Activated CD4-positive, alpha-beta memory T cell treated with anti-CD3 and anti-CD28 coated beads, Interleukin-2, amount 10 ng/mL, durations not matched to agents 7 days and 5 days (primary cell): ENCODE results near the gene TSHZ3. TPM values are rescaled to one million over a fixed set of nuclear protein-coding genes. Genes with fewer than 3 reads are reported as not detected.

Source experiments
- CTCF ChIA-PET: fragments of 350-600 bp; sonication (Branson Sonifier 250); formaldehyde crosslinking; loops from one replicate; lab custom pipeline; 2021; ENCODE audit warnings: antibody characterized with exemption, inconsistent platforms; lab: Charles Lee
- POLR2A ChIA-PET: fragments of 350-600 bp; sonication (Branson Sonifier 250); formaldehyde crosslinking; loops from one replicate; lab custom pipeline; 2021; ENCODE audit warnings: antibody characterized with exemption; lab: Charles Lee
- DNase-seq: peaks from one replicate; pipeline ENCODE4 v3.0.0-alpha.2; 2020
- H3K27ac Mint-ChIP-seq: one replicate; pipeline ENCODE4 v1.8.0; 2021; ENCODE audit warnings: mild to moderate bottlenecking, mixed read lengths
- H3K27me3 Mint-ChIP-seq: one replicate; pipeline ENCODE4 v1.8.0; 2021; ENCODE audit warnings: mixed read lengths
- H3K36me3 Mint-ChIP-seq: one replicate; pipeline ENCODE4 v1.8.0; 2021; ENCODE audit warnings: low read depth, mixed read lengths
- H3K4me1 Mint-ChIP-seq: one replicate; pipeline ENCODE4 v1.8.0; 2021; ENCODE audit warnings: mixed read lengths
- H3K4me3 Mint-ChIP-seq: one replicate; pipeline ENCODE4 v1.8.0; 2021; ENCODE audit warnings: mild to moderate bottlenecking, mixed read lengths
- H3K9me3 Mint-ChIP-seq: one replicate; pipeline ENCODE4 v1.8.0; 2021; ENCODE audit warnings: mixed read lengths
- total RNA-seq, 2 experiments: library from RNA; stranded (reverse); gene quantifications; one replicate each; pipeline ENCODE4 v1.2.3, GENCODE V29; 2021

TSHZ3 gene
- total RNA-seq, 2 experiments from 2014 or later = 3.0 to 4.2 TPM

DNA sequence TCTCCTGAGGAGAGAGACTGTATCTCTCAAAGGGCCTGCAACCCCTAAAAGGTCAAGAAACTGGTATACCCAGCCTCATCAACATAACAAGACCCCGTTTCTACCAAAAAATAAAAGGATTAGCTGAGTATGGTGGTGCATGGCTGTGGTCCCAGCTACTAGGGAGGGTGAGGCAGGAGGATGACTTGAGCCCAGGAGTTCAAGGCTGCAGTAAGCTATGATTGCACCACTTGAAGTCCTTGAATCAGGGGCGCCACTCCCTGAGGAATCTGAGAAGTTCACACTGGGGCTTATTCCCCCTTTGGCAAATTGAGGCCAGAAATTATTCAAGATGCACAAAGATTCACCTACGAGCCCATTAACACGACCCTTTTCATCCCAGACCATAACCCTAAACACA is 83.0 kb downstream of the TSHZ3 start:
- H3K36me3 Mint-ChIP-seq = no peaks in the 10 kb centered on the region
- CTCF ChIA-PET = no interaction called here
- no peak for DNase-seq

DNA sequence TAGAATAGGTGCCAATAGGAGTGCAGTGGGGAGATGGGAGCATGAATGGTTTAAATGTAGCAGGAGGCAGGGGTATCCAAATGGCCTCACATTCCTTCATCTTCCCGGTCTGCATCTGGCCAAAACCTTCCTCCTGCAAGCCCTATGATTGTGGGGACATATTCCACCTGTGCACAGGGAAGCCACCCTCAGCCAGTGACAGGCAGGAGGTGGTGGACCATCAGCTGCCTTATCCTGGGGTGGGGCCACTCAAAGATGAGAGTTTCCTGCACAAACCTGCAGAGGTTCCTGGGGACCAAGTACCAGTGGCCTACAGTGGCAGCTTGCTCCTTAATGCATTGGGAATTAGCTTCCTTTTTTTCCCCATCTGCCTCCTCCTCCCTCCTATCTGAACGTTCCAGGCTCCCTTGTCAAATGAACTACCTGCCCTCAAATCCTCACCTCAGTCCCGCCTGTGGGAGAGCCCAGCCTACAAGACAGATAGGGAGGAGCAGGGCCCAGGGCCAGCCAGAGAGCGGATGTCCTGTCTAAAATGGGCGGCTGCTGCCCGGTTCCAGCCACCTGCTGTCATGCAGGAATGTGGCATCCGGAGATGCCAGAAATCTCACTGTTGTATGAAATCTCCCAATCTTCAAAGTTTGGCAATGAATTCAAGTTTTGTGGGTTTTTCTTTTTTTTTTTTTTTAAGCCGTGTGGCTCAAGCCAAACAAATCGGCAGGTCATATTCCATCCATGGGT is 85.0 kb downstream of the TSHZ3 start:
- CTCF ChIA-PET = no interaction called here

More for the DNA sequence above, 83.0 kb downstream of the TSHZ3 start:
- Mint-ChIP-seq H3K4me3 (no peak overlapping the region), H3K4me1 (peaks cover 2% of the 10 kb centered on the region), H3K9me3 (no peaks in the 10 kb centered on the region), H3K27me3 (peaks cover 3% of the 10 kb centered on the region), H3K27ac (no peak overlapping the region)
- POLR2A ChIA-PET = no interaction called here

DNA sequence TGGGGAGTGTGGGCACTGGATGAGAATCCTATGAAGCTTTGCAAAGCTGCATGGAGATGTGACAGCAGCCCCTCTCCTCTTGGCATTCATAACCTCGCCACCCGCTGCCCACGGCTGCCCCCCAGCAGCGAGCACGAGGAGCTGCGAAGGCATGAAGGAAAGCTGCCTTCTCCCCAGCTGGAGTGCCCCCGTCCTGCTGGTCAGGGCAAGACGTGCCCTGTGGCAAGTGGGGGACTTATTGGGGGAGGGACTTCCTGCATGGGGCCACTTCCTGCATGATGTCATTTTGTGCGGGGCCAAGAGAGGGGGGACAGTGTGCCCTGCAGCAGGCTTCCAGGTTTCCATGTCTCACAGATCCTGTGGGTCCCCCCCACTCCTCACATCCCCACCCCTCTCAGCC is 85.9 kb downstream of the TSHZ3 start:
- Mint-ChIP-seq H3K4me3 (no peak overlapping the region), H3K36me3 (no peaks in the 10 kb centered on the region), H3K27ac (no peak overlapping the region), H3K9me3 (no peaks in the 10 kb centered on the region), H3K4me1 (peaks cover 2% of the 10 kb centered on the region), H3K27me3 (peaks cover 5% of the 10 kb centered on the region)
- DNase-seq = no peak
- ChIA-PET CTCF (no interaction called here), POLR2A (no interaction called here)

More for the DNA sequence above, 85.0 kb downstream of the TSHZ3 start:
- POLR2A ChIA-PET = no interaction called here
- H3K9me3 Mint-ChIP-seq = no peaks in the 10 kb centered on the region
- H3K27ac Mint-ChIP-seq = no peak overlapping the region
- H3K27me3 Mint-ChIP-seq = peaks cover 3% of the 10 kb centered on the region
- no peaks in the 10 kb centered on the region for H3K36me3 Mint-ChIP-seq
- DNase-seq = no peak
- peaks cover 2% of the 10 kb centered on the region for H3K4me1 Mint-ChIP-seq
- no peak overlapping the region for H3K4me3 Mint-ChIP-seq

DNA sequence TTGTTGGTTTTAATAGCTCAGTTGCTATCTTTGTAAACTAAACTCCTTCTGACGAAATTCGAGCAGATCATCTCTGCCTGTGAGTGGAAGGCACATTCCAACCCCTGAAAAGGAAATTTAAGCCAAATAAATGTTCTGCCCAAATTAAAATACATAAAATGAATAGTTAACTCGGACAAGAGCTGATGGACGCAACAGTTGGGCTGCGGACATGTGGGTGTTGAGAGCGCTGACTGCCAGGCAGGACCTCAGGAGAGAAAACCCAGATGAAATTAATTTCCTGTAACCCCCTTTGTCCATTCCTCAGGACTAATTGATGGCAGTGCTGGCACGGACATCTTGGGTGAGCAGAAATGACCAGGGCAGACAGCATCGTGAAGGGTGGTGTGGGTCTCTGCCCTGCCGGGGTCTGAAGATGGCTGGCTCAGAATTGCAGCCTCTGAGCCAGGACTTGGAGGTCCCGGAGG is 86.5 kb downstream of the TSHZ3 start:
- Mint-ChIP-seq H3K4me1 (peaks cover 2% of the 10 kb centered on the region), H3K4me3 (no peak overlapping the region), H3K36me3 (no peaks in the 10 kb centered on the region), H3K9me3 (no peaks in the 10 kb centered on the region), H3K27ac (no peak overlapping the region), H3K27me3 (peaks cover 5% of the 10 kb centered on the region)
- POLR2A ChIA-PET = no interaction called here
- CTCF ChIA-PET = no interaction called here
- no peak for DNase-seq

DNA sequence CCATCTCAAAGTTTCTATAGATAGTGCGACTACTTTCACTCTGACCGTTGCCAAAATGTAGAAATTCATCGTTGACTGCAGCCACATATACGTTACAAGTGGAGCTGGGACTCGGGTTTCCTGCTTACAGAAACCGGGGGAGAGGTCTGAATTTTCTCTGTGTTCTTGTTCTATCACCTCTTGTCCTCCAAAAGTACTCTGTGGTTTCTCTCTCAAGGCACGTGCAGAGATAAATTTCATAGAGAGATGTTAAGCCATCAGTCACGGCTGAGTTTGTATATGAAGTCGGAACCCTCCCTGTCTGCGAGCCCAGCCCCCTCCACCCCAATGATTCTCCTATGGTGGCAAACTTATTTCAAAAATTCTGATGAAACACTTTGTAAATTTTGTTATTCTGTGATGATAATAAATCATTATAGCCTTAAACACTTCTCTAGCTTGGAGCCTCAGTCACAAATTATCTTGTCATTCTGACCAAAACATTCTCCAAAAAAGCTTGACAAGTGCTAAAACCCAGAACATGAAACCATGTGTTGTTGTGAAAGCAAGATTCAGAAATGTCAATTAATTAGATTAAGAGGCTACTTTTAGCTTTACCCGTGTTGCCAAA is 87.5 kb downstream of the TSHZ3 start:
- ChIA-PET POLR2A (no interaction called here), CTCF (no interaction called here)
- H3K9me3 Mint-ChIP-seq = no peaks in the 10 kb centered on the region
- no peak for DNase-seq
- peaks cover 2% of the 10 kb centered on the region for H3K4me1 Mint-ChIP-seq
- no peaks in the 10 kb centered on the region for H3K36me3 Mint-ChIP-seq
- H3K27me3 Mint-ChIP-seq = peaks cover 5% of the 10 kb centered on the region
- H3K27ac Mint-ChIP-seq = no peak overlapping the region
- no peak overlapping the region for H3K4me3 Mint-ChIP-seq

DNA sequence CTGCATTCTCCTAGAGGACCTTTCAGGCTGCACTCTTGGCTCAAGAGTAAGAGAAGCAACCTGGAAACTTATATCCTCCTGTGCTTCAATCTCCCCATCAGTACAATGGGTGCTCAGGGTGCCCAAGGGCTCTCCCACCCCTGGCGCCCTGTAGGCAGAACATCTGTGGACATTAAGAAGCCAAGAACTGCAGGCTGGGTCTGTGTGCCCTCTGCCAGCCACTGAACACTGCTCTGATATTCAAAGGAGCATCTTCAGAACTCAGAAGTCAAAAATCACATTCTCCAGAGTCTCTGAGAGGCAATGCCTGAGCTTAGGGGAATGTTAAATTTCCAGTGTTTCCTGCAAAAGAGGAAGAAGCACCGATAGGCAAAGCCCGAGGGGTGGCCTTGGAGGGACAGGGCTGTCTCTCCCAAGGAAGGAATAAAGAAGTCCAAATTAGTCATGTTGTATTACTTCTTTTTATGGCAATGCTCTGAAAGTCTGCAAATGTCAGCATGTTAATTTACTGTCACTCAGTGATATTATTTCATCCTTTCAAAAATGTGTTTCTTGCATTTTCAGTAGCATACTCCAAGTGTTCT is 88.1 kb downstream of the TSHZ3 start:
- no peaks in the 10 kb centered on the region for H3K9me3 Mint-ChIP-seq
- peaks cover 2% of the 10 kb centered on the region for H3K4me1 Mint-ChIP-seq
- peaks cover 5% of the 10 kb centered on the region for H3K27me3 Mint-ChIP-seq
- no peak overlapping the region for H3K27ac Mint-ChIP-seq
- ChIA-PET CTCF (no interaction called here), POLR2A (no interaction called here)
- no peak for DNase-seq
- H3K4me3 Mint-ChIP-seq = no peak overlapping the region
- H3K36me3 Mint-ChIP-seq = no peaks in the 10 kb centered on the region

DNA sequence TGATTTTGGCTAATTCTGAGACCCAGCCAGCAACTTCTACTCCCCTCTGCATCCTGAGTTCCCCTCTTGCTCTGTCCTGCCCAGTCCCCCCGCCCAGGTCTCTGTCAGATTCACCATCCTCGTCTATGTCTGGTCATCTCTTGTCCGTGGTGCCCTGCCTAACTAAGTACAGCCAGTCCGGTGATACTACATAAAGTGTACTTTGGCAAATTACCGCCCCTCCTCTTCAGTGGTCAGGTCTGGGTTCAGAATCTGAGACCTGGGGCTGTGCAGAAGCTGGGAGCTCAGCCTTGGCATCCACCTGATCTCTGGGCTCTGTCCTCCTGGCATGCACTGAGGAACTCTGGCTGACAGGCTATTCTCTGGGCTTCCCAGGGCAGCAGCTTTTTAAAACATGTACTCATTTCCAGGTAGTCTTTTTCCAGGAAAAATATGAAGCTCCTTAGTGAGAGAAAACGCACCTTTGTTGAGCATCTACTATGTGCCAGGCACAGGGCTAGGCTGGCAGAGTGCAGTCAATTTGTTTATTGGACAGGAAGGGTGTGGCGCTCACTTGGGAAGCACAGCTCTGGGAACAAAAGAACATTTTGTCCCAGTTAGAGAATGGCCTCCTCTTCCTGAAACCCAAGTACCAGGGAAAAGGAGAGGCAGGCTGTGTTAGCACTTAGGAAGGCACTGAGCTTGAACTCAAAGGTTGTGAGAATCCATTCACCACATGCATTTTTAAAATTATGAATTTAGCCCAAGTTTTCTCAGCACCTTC is 88.9 kb downstream of the TSHZ3 start:
- H3K4me3 Mint-ChIP-seq = no peak overlapping the region
- no peaks in the 10 kb centered on the region for H3K36me3 Mint-ChIP-seq
- POLR2A ChIA-PET = no interaction called here
- no peak overlapping the region for H3K27ac Mint-ChIP-seq
- DNase-seq = no peak
- H3K9me3 Mint-ChIP-seq = no peaks in the 10 kb centered on the region
- H3K4me1 Mint-ChIP-seq = peaks cover 2% of the 10 kb centered on the region
- peaks cover 5% of the 10 kb centered on the region for H3K27me3 Mint-ChIP-seq
- CTCF ChIA-PET = no interaction called here

DNA sequence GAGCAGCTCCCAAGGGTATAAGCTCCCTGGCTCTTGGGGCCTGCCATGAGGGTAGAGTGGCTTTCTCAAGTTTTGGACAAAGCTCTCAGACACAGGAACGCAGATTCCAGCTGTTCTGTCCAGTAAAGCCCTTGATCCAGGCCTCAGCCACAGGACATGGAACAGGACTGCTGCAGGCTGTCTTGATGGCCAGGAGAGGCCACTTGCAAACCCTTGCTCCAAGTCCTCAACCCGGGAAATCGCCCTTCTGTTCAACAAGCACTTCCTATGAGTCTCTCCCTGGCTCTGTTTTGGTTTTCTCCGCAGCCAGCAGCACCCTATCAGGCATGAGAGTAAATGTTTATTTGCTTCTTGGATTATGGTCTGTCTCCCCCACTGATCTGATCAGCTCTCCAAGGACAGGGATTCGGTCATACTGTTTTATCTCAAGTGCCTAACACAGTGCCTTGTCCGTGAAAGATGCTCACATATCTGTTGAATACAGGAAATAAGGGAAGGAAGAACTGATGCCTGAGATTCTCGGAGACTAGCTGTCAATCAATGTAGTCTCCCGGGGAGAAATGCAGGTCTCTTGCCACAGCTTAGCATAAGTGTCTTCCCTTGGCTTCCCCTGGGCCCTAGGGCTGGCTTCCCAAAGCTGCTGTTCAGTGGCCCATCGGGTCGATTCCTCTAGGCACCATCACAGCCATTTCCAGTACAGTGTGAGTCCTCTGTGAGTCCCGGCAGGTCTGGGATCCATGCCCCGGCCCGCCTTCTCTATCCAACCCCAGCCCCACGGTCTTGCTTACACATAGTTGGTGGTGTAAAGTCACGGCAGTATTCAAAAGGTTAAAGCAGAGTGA is 90.8 kb downstream of the TSHZ3 start:
- ChIA-PET CTCF (interaction anchor here (0.5 kb wide), 1 partner anchor 143 kb away, joined by 3 read pairs; no protein-coding TSS in a partner anchor), POLR2A (no interaction called here)
- Mint-ChIP-seq H3K4me1 (peaks cover 2% of the 10 kb centered on the region), H3K27me3 (peaks cover 5% of the 10 kb centered on the region), H3K9me3 (no peaks in the 10 kb centered on the region), H3K4me3 (no peak overlapping the region), H3K36me3 (no peaks in the 10 kb centered on the region), H3K27ac (no peak overlapping the region)
- no peak for DNase-seq

DNA sequence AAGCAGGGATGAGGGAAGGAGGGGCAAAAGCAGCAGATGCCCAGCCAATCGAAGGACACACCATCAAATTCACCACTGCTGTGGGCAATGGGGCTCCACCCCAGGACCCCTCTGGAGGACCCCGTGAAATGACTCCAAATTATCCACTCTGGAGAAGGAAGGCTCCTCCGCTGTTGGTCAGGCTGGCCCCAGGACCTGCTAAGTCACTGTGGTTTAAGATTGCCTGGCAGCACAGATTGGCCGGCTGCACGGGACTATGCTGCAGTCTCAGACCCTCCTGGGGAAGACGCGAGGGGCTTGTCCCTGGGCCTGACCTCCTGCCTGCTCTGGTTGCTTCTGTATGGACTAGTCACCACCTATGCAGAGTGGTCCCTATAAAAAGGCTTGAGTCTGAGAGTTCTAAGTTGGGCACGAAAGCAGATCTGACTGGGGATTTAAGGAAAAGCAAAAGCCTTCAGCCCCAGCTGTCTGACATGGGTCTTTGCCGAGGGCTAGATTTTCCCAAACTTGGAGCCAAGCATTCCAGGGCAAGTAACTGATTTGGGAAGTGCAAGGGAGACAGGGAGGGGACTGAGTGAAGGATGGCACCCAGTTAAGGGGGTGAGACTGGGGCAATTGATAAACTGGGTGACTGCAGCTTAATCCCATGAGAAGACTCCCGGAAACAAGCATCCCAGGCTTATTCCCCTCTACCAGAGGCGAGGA is 91.7 kb downstream of the TSHZ3 start:
- POLR2A ChIA-PET = no interaction called here
- DNase-seq = no peak
- CTCF ChIA-PET = interaction anchor here (0.5 kb wide), 1 partner anchor 143 kb away, joined by 3 read pairs; no protein-coding TSS in a partner anchor

GRCh38 chr19:31257025-31257424 is 92.2 kb downstream of the TSHZ3 start:
- DNase-seq = no peak
- Mint-ChIP-seq H3K9me3 (no peaks in the 10 kb centered on the region), H3K27me3 (peaks cover 5% of the 10 kb centered on the region)

More for the DNA sequence above, 91.7 kb downstream of the TSHZ3 start:
- H3K4me1 Mint-ChIP-seq = peaks cover 2% of the 10 kb centered on the region
- H3K27ac Mint-ChIP-seq = no peak overlapping the region
- H3K36me3 Mint-ChIP-seq = no peaks in the 10 kb centered on the region
- no peaks in the 10 kb centered on the region for H3K9me3 Mint-ChIP-seq
- peaks cover 5% of the 10 kb centered on the region for H3K27me3 Mint-ChIP-seq
- no peak overlapping the region for H3K4me3 Mint-ChIP-seq

GRCh38 chr19:31256593-31256960 is 92.7 kb downstream of the TSHZ3 start:
- Mint-ChIP-seq H3K27ac (no peak overlapping the region), H3K27me3 (peaks cover 4% of the 10 kb centered on the region), H3K4me3 (no peak overlapping the region), H3K9me3 (no peaks in the 10 kb centered on the region), H3K36me3 (no peaks in the 10 kb centered on the region), H3K4me1 (peaks cover under 1% of the 10 kb centered on the region)
- POLR2A ChIA-PET = no interaction called here
- CTCF ChIA-PET = no interaction called here
- no peak for DNase-seq

More at GRCh38 chr19:31257025-31257424, 92.2 kb downstream of the TSHZ3 start:
- ChIA-PET CTCF (no interaction called here), POLR2A (no interaction called here)
- peaks cover 2% of the 10 kb centered on the region for H3K4me1 Mint-ChIP-seq
- no peak overlapping the region for H3K4me3 Mint-ChIP-seq
- no peaks in the 10 kb centered on the region for H3K36me3 Mint-ChIP-seq
- no peak overlapping the region for H3K27ac Mint-ChIP-seq
